NAMALWA (cell line): Measurements from ENCODE around the gene ANKRD39.

ENCODE experiments used
- DNase-seq: peaks from one replicate; pipeline ENCODE4 v3.0.0-alpha.2; 2015; ENCODE audit warnings: low spot score

ANKRD39 gene

GRCh38 chr2:96826546-96827278 lies 31.1 kb downstream of the ANKRD39 start:
- DNase-seq, result no peak

- no peak for DNase-seq
These were observed 32.8 kb downstream of the ANKRD39 start for GRCh38 chr2:96825057-96825456.

GRCh38 chr2:96824079-96824870 lies 33.5 kb downstream of the ANKRD39 start:
- DNase-seq, result no peak

- DNase-seq, result no peak
These were observed 34.6 kb downstream of the ANKRD39 start for GRCh38 chr2:96823198-96823597.

GRCh38 chr2:96822786-96823185 lies 35.0 kb downstream of the ANKRD39 start:
- DNase-seq, result no peak

GRCh38 chr2:96821113-96821675 lies 36.6 kb downstream of the ANKRD39 start:
- DNase-seq, result no peak

GRCh38 chr2:96819876-96820511 lies 37.8 kb downstream of the ANKRD39 start:
- DNase-seq, result no peak

GRCh38 chr2:96819128-96819875 lies 38.5 kb downstream of the ANKRD39 start:
- no peak for DNase-seq

GRCh38 chr2:96817882-96818281 lies 39.9 kb downstream of the ANKRD39 start:
- no peak for DNase-seq

- DNase-seq, result no peak
These were observed 40.7 kb downstream of the ANKRD39 start for GRCh38 chr2:96816836-96817702.

- DNase-seq, result peak; percentile 95
These were observed 41.5 kb downstream of the ANKRD39 start, which contains the start of gene CNNM3 for GRCh38 chr2:96816127-96816835. Gene CNNM3, plus strand, starts transcription at chr2:96816268. Its CDS starts 10 bp downstream, at chr2:96816278.

GRCh38 chr2:96815326-96816126 lies 42.3 kb downstream of the ANKRD39 start:
- DNase-seq, result peak; percentile 44

- no peak for DNase-seq
These were observed 44.2 kb downstream of the ANKRD39 start for GRCh38 chr2:96813656-96814055.

GRCh38 chr2:96811917-96812316 lies 45.9 kb downstream of the ANKRD39 start:
- DNase-seq, result no peak

- DNase-seq, result no peak
These were observed 47.0 kb downstream of the ANKRD39 start for GRCh38 chr2:96810783-96811192.

GRCh38 chr2:96809951-96810782 lies 47.6 kb downstream of the ANKRD39 start:
- DNase-seq, result no peak

GRCh38 chr2:96809216-96809882 lies 48.5 kb downstream of the ANKRD39 start:
- no peak for DNase-seq
